Left kidney (tissue), 2 donors: ENCODE measurements around the gene NFKBIE. TPM values are rescaled to one million over a fixed set of nuclear protein-coding genes. Genes with fewer than 3 reads are reported as not detected.

ENCODE experiments used
- DNase-seq: peaks from one replicate; pipeline ENCODE4 v3.0.0-alpha.2; 2013
- polyA plus RNA-seq: library from polyadenylated mRNA; unstranded; fragments of 120-200 nt; gene quantifications from one replicate; pipeline ENCODE4 v1.2.1, GENCODE V29; 2013; ENCODE audit not compliant: insufficient read length

The NFKBIE gene
- polyA plus RNA-seq, 1 donor: 9.6 TPM

GRCh38 chr6:44227148-44227793 is 38.1 kb downstream of the NFKBIE start:
- DNase-seq: no peak

GRCh38 chr6:44226368-44227147 is 38.8 kb downstream of the NFKBIE start:
- DNase-seq: no peak

- DNase-seq: no peak
Observed at GRCh38 chr6:44225579-44226325, 39.6 kb downstream of the NFKBIE start.

- DNase-seq: no peak
Observed at GRCh38 chr6:44224965-44225305, 40.4 kb downstream of the NFKBIE start.

GRCh38 chr6:44224029-44224964 is 41.1 kb downstream of the NFKBIE start:
- no peak for DNase-seq

- DNase-seq: no peak
Observed at GRCh38 chr6:44223319-44224028, 41.9 kb downstream of the NFKBIE start, which contains the start of gene SLC29A1. TSS of gene SLC29A1 (plus strand) at chr6:44223595. CDS start at chr6:44227314, 3,719 bp downstream.

- DNase-seq: no peak
Observed at GRCh38 chr6:44222486-44223318, 42.6 kb downstream of the NFKBIE start.

GRCh38 chr6:44221961-44222335 is 43.4 kb downstream of the NFKBIE start:
- DNase-seq: no peak

GRCh38 chr6:44221291-44221960 is 43.9 kb downstream of the NFKBIE start:
- DNase-seq: no peak

- DNase-seq: no peak
Observed at GRCh38 chr6:44220913-44221290, 44.4 kb downstream of the NFKBIE start.

- no peak for DNase-seq
Observed at GRCh38 chr6:44219815-44220784, 45.3 kb downstream of the NFKBIE start.

- DNase-seq: peak; percentile 90
Observed at GRCh38 chr6:44219053-44219814, 46.1 kb downstream of the NFKBIE start.

- DNase-seq: no peak
Observed at GRCh38 chr6:44217332-44218143, 47.8 kb downstream of the NFKBIE start.

GRCh38 chr6:44216677-44217331 is 48.5 kb downstream of the NFKBIE start, which contains the start of gene MYMX:
TSS of gene MYMX (plus strand) at chr6:44216926. CDS start at chr6:44217472, 546 bp downstream.
- no peak for DNase-seq

- no peak for DNase-seq
Observed at GRCh38 chr6:44214307-44214706, 51.0 kb downstream of the NFKBIE start.

GRCh38 chr6:44211284-44211683 is 54.1 kb downstream of the NFKBIE start:
- no peak for DNase-seq
